ENCODE measurements around the gene TACO1. TPM values are rescaled to one million over a fixed set of nuclear protein-coding genes. Genes with fewer than 3 reads are reported as not detected.

TACO1 gene
- total RNA-seq, 4 donors from 2014 or later: 8.5 to 12.0 (median 10.1) TPM

- TF ChIP-seq CTCF (IDR thresholded peaks at IDR 0.05): no peak
- no peak for ATAC-seq (ENCODE audit: low FRiP score)
- no peak for DNase-seq (ENCODE audit: low spot score)
These were observed 26.0 kb downstream of the TACO1 start for GRCh38 chr17:63626551-63627180.

GRCh38 chr17:63629627-63630026 is 28.9 kb downstream of the TACO1 start:
- ATAC-seq (ENCODE audit: low FRiP score) (no peak), DNase-seq (ENCODE audit: low spot score) (no peak)
- TF ChIP-seq CTCF (IDR thresholded peaks at IDR 0.05): no peak

- DNase-seq (ENCODE audit: low spot score) (no peak), ATAC-seq (ENCODE audit: low FRiP score) (no peak)
- TF ChIP-seq CTCF (IDR thresholded peaks at IDR 0.05): no peak
These were observed 30.4 kb downstream of the TACO1 start for GRCh38 chr17:63631062-63631461.

- no peak for TF ChIP-seq CTCF (IDR thresholded peaks at IDR 0.05)
- no peak for DNase-seq (ENCODE audit: low spot score)
- no peak for ATAC-seq (ENCODE audit: low FRiP score)
These were observed 30.9 kb downstream of the TACO1 start for GRCh38 chr17:63631626-63632025.

GRCh38 chr17:63633742-63634141 is 33.0 kb downstream of the TACO1 start:
- TF ChIP-seq CTCF (IDR thresholded peaks at IDR 0.05): no peak
- ATAC-seq (ENCODE audit: low FRiP score) (no peak), DNase-seq (ENCODE audit: low spot score) (no peak)

GRCh38 chr17:63634163-63634562 is 33.5 kb downstream of the TACO1 start:
- no peak for TF ChIP-seq CTCF (IDR thresholded peaks at IDR 0.05)
- ATAC-seq (ENCODE audit: low FRiP score) (no peak), DNase-seq (ENCODE audit: low spot score) (no peak)

GRCh38 chr17:63634816-63635215 is 34.1 kb downstream of the TACO1 start:
- DNase-seq (ENCODE audit: low spot score): no peak
- no peak for ATAC-seq (ENCODE audit: low FRiP score)
- no peak for TF ChIP-seq CTCF (IDR thresholded peaks at IDR 0.05)

Measured in omental fat pad (tissue), 4 donors.